Stimulated activated CD4-positive, alpha-beta T cell treated with anti-CD3 and anti-CD28 coated beads, Interleukin-4, amount 100 ng/mL, for 48 hours (primary cell): ENCODE measurements around the gene DCAF8.

Source experiments
- DNase-seq, 2 donors: peaks; one replicate each; pipeline ENCODE4 v3.0.0-alpha.2; 2020; ENCODE audit warnings: low read depth in 2 of 2

The DCAF8 gene

GRCh38 chr1:160169553-160170399 is 92.6 kb downstream of the DCAF8 start:
- peak in 1 of 2 donors; percentile 9 for DNase-seq

- no peak for DNase-seq
These were observed 93.6 kb downstream of the DCAF8 start for GRCh38 chr1:160168609-160169369.

GRCh38 chr1:160168016-160168415 is 94.3 kb downstream of the DCAF8 start:
- DNase-seq = no peak

GRCh38 chr1:160167580-160167979 is 94.8 kb downstream of the DCAF8 start:
- no peak for DNase-seq

- DNase-seq = no peak
These were observed 95.3 kb downstream of the DCAF8 start for GRCh38 chr1:160167056-160167455.

GRCh38 chr1:160166166-160166868 is 96.0 kb downstream of the DCAF8 start:
- no peak for DNase-seq
